Testis (tissue), 3 donors: ENCODE measurements around the gene GAB2. TPM values are rescaled to one million over a fixed set of nuclear protein-coding genes. Genes with fewer than 3 reads are reported as not detected.

Experiments used
- DNase-seq: peaks from one replicate; pipeline ENCODE4 v3.0.0-alpha.2; 2019
- H3K27ac ChIP-seq, 2 donors: fragments of 200-600 bp; sonication (generic); one replicate each; pipeline ENCODE4 v1.5.1; 2019
- H3K27me3 ChIP-seq: fragments of 200-600 bp; sonication (generic); one replicate; pipeline ENCODE4 v1.5.1; 2019
- H3K36me3 ChIP-seq: fragments of 200-600 bp; sonication (generic); one replicate; pipeline ENCODE4 v1.5.1; 2017; ENCODE audit warnings: low read depth; ENCODE audit errors: missing control alignments
- H3K4me1 ChIP-seq: fragments of 200-600 bp; sonication (generic); one replicate; pipeline ENCODE4 v1.5.1; 2019
- H3K4me3 ChIP-seq, 2 donors: fragments of 200-600 bp; sonication (generic); one replicate each; pipeline ENCODE4 v1.5.1; 2017 to 2019
- H3K9me3 ChIP-seq: fragments of 200-600 bp; sonication (generic); one replicate; pipeline ENCODE4 v1.5.1; 2017
- POLR2A ChIP-seq: fragments of 450-650 bp; IDR thresholded peaks from one replicate; pipeline ENCODE4 v1.6.1; 2017; ENCODE audit warnings: antibody characterized with exemption, mild to moderate bottlenecking, moderate library complexity
- WGBS, 2 donors: methylation state at CpG; one replicate each; pipeline ENCODE4 v1.1.5; 2018; 5-methylcytosine and 5-hydroxymethylcytosine counted together
- intact Hi-C: fragments of 100-400 bp; cut with DNase I; formaldehyde crosslinking; loops from one replicate; pipeline ENCODE4 v1.15.1; 2023; ENCODE audit warnings: low total_unique reads
- polyA plus RNA-seq: library from polyadenylated mRNA; stranded (reverse); fragments of 350-450 nt; fragmentation: Illumina TruSeq; extraction: RNeasy Lipid Tissue Mini Kit (QIAGEN cat#74804); gene quantifications from one replicate; pipeline ENCODE4 v1.2.3, GENCODE V29; 2014; ENCODE audit warnings: low read depth, low replicate concordance; ENCODE audit not compliant: insufficient read depth
- total RNA-seq, 2 donors: library from RNA; depleted of rRNA; stranded (reverse); fragments of >200 nt; gene quantifications; one replicate each; pipeline ENCODE4 v1.2.3, GENCODE V29; 2016
- TF ChIP-seq, protein P1 (sequence below), 3 experiments: fragments of 450-650 bp in 2 of 3; fragments of 200-600 bp in 1 of 3; sonication (generic) in 1 of 3; IDR thresholded peaks; one replicate each; pipeline ENCODE4 v1.5.1; 2016 to 2019; ENCODE audit warnings: antibody characterized with exemption in 3 of 3, mild to moderate bottlenecking in 2 of 3, moderate library complexity in 1 of 3

GAB2 gene
- total and polyA plus RNA-seq, 3 donors from 2014 or later = 9.2 to 14.3 (median 10.9) TPM

GRCh38 chr11:78355309-78355705 is 62.3 kb downstream of the GAB2 start:
- intact Hi-C loops = no loop called here
- WGBS, 2 donors = 90 to 91% methylated on average over 6 of the region's 6 CpGs
- TF ChIP-seq, protein P1, sequence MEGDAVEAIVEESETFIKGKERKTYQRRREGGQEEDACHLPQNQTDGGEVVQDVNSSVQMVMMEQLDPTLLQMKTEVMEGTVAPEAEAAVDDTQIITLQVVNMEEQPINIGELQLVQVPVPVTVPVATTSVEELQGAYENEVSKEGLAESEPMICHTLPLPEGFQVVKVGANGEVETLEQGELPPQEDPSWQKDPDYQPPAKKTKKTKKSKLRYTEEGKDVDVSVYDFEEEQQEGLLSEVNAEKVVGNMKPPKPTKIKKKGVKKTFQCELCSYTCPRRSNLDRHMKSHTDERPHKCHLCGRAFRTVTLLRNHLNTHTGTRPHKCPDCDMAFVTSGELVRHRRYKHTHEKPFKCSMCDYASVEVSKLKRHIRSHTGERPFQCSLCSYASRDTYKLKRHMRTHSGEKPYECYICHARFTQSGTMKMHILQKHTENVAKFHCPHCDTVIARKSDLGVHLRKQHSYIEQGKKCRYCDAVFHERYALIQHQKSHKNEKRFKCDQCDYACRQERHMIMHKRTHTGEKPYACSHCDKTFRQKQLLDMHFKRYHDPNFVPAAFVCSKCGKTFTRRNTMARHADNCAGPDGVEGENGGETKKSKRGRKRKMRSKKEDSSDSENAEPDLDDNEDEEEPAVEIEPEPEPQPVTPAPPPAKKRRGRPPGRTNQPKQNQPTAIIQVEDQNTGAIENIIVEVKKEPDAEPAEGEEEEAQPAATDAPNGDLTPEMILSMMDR (IDR thresholded peaks at IDR 0.05) = no peak
- no peak for TF ChIP-seq POLR2A
- Histone ChIP-seq H3K27me3 (no peaks in the 10 kb centered on the region), H3K36me3 (no peaks in the 10 kb centered on the region), H3K9me3 (no peaks in the 10 kb centered on the region), H3K4me1 (peaks cover 19% of the 10 kb centered on the region), H3K27ac (no peak overlapping the region), H3K4me3 (no peak overlapping the region)
- no peak for DNase-seq

DNA sequence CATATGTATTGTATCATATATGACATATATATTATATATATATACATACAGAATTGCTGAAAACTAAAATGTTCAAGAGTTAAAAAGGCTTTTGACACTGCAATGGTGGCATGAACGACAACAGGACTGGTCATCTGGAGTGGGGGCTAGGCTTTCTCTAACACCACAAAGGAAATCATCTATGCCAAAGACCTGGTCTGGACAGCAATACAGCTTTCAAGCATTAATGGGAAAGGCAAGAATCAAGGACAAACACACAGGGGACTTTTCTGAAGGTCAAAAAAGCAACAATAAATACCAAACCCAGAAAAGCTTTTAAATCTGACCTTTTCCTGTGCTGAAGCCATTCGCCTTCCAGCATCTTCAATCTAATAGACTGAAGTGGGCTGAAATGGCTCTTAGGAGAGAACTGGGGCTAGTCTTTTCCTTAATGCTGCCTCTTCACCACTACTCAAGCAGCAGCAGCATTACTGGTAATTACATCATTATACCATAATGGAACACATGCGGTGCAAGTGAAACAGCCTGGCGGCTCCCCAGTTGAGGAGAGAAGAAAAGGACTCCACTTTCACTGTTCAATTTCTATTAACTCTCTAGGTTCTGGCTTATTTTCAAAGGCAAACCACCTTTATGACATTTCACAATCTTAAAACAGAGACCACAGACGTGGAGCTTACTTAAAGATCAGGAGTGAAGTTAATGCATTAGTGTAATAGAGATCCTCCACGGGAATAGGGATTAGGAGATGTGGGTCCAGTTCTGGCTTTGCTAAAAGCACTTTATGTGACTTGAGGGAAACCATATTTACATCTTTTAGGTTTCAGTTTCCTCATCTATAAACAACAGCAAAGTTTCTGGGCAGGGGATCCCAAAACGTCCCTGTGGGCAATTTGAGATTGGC is 63.0 kb downstream of the GAB2 start:
- no peak for DNase-seq
- Histone ChIP-seq H3K27me3 (no peaks in the 10 kb centered on the region), H3K4me1 (peaks cover 20% of the 10 kb centered on the region), H3K36me3 (no peaks in the 10 kb centered on the region), H3K27ac (no peak overlapping the region), H3K9me3 (no peaks in the 10 kb centered on the region), H3K4me3 (no peak overlapping the region)
- WGBS, 2 donors = 46 to 56% methylated on average over 7 of the region's 7 CpGs
- no peak for TF ChIP-seq POLR2A
- TF ChIP-seq, protein P1 (IDR thresholded peaks at IDR 0.05) = no peak
- intact Hi-C loops = no loop called here

DNA sequence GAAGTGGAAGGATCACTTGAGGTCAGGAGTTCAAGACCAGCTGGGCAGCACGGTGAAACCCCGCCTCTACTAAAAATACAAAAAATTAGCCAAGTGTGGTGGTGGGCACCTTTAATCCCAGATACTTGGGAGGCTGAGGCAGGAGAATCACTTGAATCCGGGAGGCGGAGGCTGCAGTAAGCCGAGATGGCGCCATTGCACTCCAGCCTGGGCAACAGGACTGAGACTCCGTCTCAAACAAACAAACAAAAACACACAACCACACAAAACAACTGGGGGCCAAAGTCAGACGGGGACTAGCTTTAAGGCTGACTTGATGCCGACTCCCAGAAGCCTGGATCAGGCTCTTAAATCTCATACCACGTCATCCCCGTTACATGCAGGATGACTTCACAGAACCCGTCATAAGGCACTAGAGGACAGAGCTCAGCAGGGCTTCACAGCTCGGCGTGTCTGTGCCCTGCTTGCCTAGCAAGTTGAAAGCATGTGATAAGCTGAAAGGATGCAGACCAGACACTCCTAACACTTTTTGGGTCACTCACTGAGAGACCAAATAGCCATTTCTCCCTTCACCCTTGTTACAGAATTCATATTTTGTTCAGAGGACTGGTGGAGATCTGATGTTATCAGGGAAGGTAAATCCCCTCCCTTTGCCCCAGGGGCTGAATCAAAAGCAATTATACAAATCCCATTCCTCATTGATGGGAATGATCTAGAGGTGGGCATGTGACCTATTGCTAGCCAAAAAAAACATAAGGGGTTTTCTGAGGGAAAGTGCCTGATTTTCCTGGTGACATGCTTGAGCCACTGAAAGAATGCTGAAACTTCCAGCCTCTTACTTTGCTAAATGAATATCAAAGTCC is 65.4 kb downstream of the GAB2 start:
- Histone ChIP-seq H3K27me3 (no peaks in the 10 kb centered on the region), H3K27ac (no peak overlapping the region), H3K36me3 (no peaks in the 10 kb centered on the region), H3K4me1 (peaks cover 28% of the 10 kb centered on the region), H3K4me3 (no peak overlapping the region), H3K9me3 (no peaks in the 10 kb centered on the region)
- no peak for TF ChIP-seq POLR2A
- TF ChIP-seq, protein P1 (IDR thresholded peaks at IDR 0.05) = no peak
- no peak for DNase-seq
- 80 to 87% methylated on average over 14 of the region's 14 CpGs for WGBS, 2 donors
- intact Hi-C loops = no loop called here

GRCh38 chr11:78351193-78351592 is 66.4 kb downstream of the GAB2 start:
- Histone ChIP-seq H3K9me3 (no peaks in the 10 kb centered on the region), H3K27me3 (no peaks in the 10 kb centered on the region), H3K36me3 (no peaks in the 10 kb centered on the region), H3K27ac (peak overlapping the region; percentile 46 to 62), H3K4me1 (peaks cover 28% of the 10 kb centered on the region), H3K4me3 (no peak overlapping the region)
- TF ChIP-seq, protein P1 (IDR thresholded peaks at IDR 0.05) = no peak
- TF ChIP-seq POLR2A = no peak
- no peak for DNase-seq
- intact Hi-C loops = no loop called here
- WGBS, 2 donors = 57 to 69% methylated on average over 3 of the region's 3 CpGs
